Glutamatergic neuron (in vitro differentiated cells): Measurements from ENCODE around the gene TOX2. TPM values are rescaled to one million over a fixed set of nuclear protein-coding genes. Genes with fewer than 3 reads are reported as not detected.

ENCODE experiments used
- DNase-seq: peaks from one replicate; pipeline ENCODE4 v3.0.0; 2022
- H3K27ac Mint-ChIP-seq: one replicate; pipeline ENCODE4 v1.8.0; 2020; ENCODE audit warnings: mild to moderate bottlenecking, mixed read lengths, inconsistent platforms; ENCODE audit not compliant: unreplicated experiment
- H3K27me3 Mint-ChIP-seq: one replicate; pipeline ENCODE4 v1.8.0; 2020; ENCODE audit warnings: mild to moderate bottlenecking, moderate library complexity, mixed read lengths, inconsistent platforms; ENCODE audit not compliant: unreplicated experiment
- H3K36me3 Mint-ChIP-seq: one replicate; pipeline ENCODE4 v1.8.0; 2020; ENCODE audit warnings: mild to moderate bottlenecking, mixed read lengths, inconsistent platforms; ENCODE audit not compliant: unreplicated experiment
- H3K4me1 Mint-ChIP-seq: one replicate; pipeline ENCODE4 v1.8.0; 2020; ENCODE audit warnings: mild to moderate bottlenecking, low read depth, mixed read lengths, inconsistent platforms; ENCODE audit not compliant: unreplicated experiment
- H3K4me3 Mint-ChIP-seq: one replicate; pipeline ENCODE4 v1.8.0; 2020; ENCODE audit warnings: mild to moderate bottlenecking, mixed read lengths, inconsistent platforms; ENCODE audit not compliant: unreplicated experiment
- H3K9me3 Mint-ChIP-seq: one replicate; pipeline ENCODE4 v1.8.0; 2020; ENCODE audit warnings: mild to moderate bottlenecking, moderate library complexity, mixed read lengths, inconsistent platforms; ENCODE audit not compliant: unreplicated experiment
- CTCF ChIP-seq: fragments of 200-600 bp; sonication (generic); IDR thresholded peaks from one replicate; pipeline ENCODE4 v1.5.0; 2021; ENCODE audit not compliant: partially characterized antibody, unreplicated experiment
- total RNA-seq: library from RNA; stranded (reverse); fragmentation: NEBNext Ultra II Directional; extraction: Animal tissue kit (Norgen Biotek cat#: 25700); gene quantifications from one replicate; pipeline ENCODE4 v1.2.1, GENCODE V29; 2021; ENCODE audit not compliant: unreplicated experiment

The TOX2 gene
- total RNA-seq, 1 donor from 2014 or later, result 11.0 TPM

- peaks cover 9% of the 10 kb centered on the region for H3K36me3 Mint-ChIP-seq
- H3K4me1 Mint-ChIP-seq, result no peaks in the 10 kb centered on the region
- no peak for DNase-seq
- peaks cover 1% of the 10 kb centered on the region for H3K27me3 Mint-ChIP-seq
- no peak overlapping the region for H3K4me3 Mint-ChIP-seq
- no peak overlapping the region for H3K27ac Mint-ChIP-seq
- no peak for TF ChIP-seq CTCF
- no peaks in the 10 kb centered on the region for H3K9me3 Mint-ChIP-seq
These were observed 197.2 kb downstream of the TOX2 start for GRCh38 chr20:44111712-44112335.

- H3K4me3 Mint-ChIP-seq, result no peak overlapping the region
- TF ChIP-seq CTCF, result no peak
- no peak overlapping the region for H3K27ac Mint-ChIP-seq
- DNase-seq, result no peak
- H3K27me3 Mint-ChIP-seq, result peaks cover 1% of the 10 kb centered on the region
- no peaks in the 10 kb centered on the region for H3K9me3 Mint-ChIP-seq
- H3K36me3 Mint-ChIP-seq, result peaks cover 7% of the 10 kb centered on the region
- H3K4me1 Mint-ChIP-seq, result no peaks in the 10 kb centered on the region
These were observed 197.8 kb downstream of the TOX2 start for GRCh38 chr20:44112456-44112855.

GRCh38 chr20:44112889-44113617, 198.4 kb downstream of the TOX2 start:
- H3K4me1 Mint-ChIP-seq, result no peaks in the 10 kb centered on the region
- peaks cover under 1% of the 10 kb centered on the region for H3K36me3 Mint-ChIP-seq
- TF ChIP-seq CTCF, result no peak
- DNase-seq, result no peak
- no peak overlapping the region for H3K4me3 Mint-ChIP-seq
- no peak overlapping the region for H3K27ac Mint-ChIP-seq
- no peaks in the 10 kb centered on the region for H3K9me3 Mint-ChIP-seq
- peaks cover 1% of the 10 kb centered on the region for H3K27me3 Mint-ChIP-seq

- Mint-ChIP-seq H3K4me3 (no peak overlapping the region), H3K36me3 (no peaks in the 10 kb centered on the region), H3K27me3 (peaks cover 1% of the 10 kb centered on the region), H3K9me3 (no peaks in the 10 kb centered on the region), H3K27ac (no peak overlapping the region), H3K4me1 (no peaks in the 10 kb centered on the region)
- no peak for TF ChIP-seq CTCF
- no peak for DNase-seq
These were observed 199.1 kb downstream of the TOX2 start for GRCh38 chr20:44113618-44114376.
